Common myeloid progenitor, CD34-positive (primary cell): ENCODE results near the gene STK32B.

Experiments
- CTCF ChIA-PET: fragments of 350-600 bp; sonication (Branson Sonifier 250); formaldehyde crosslinking; loops from one replicate; lab custom pipeline; 2021; ENCODE audit warnings: antibody characterized with exemption; lab: Charles Lee
- POLR2A ChIA-PET: fragments of 350-600 bp; sonication (Branson Sonifier 250); formaldehyde crosslinking; loops from one replicate; lab custom pipeline; 2021; ENCODE audit warnings: antibody characterized with exemption; lab: Charles Lee
- DNase-seq, 3 donors: peaks; one replicate each; pipeline versions ENCODE4 v3.0.0 to v3.0.0-alpha.2; 2013
- H3K27ac ChIP-seq, 2 experiments: 1 replicate in 1 of 2; 2 replicates in 1 of 2; pipeline ENCODE4 v1.7.0; 2013; ENCODE audit warnings: inconsistent platforms in 2 of 2, low read length in 2 of 2, mild to moderate bottlenecking in 2 of 2, low read depth in 1 of 2, moderate library complexity in 1 of 2; ENCODE audit not compliant: severe bottlenecking in 2 of 2, insufficient read depth in 1 of 2, poor library complexity in 1 of 2
- H3K27me3 ChIP-seq, 5 experiments: replicated peaks in 2 of 5; 1 replicate in 3 of 5; 2 replicates in 2 of 5; pipeline versions ENCODE4 v1.6.1 to v1.7.0; 2013; ENCODE audit warnings: low read length in 4 of 5, mild to moderate bottlenecking in 2 of 5, moderate library complexity in 2 of 5, inconsistent platforms in 1 of 5; ENCODE audit not compliant: insufficient read depth in 5 of 5, control insufficient read depth in 4 of 5
- H3K36me3 ChIP-seq, 4 experiments: 1 replicate in 2 of 4; 2 replicates in 2 of 4; pipeline versions ENCODE4 v1.6.1 to v1.7.0; 2013; ENCODE audit warnings: low read length in 3 of 4, control low read depth in 1 of 4, mild to moderate bottlenecking in 1 of 4; ENCODE audit not compliant: control insufficient read depth in 4 of 4, insufficient read depth in 4 of 4
- H3K4me1 ChIP-seq, 4 experiments: 1 replicate in 3 of 4; 2 replicates in 1 of 4; pipeline versions ENCODE4 v1.6.1 to v1.7.1; 2013; ENCODE audit warnings: low read length in 3 of 4, mild to moderate bottlenecking in 3 of 4, control low read depth in 1 of 4, inconsistent platforms in 1 of 4, moderate library complexity in 1 of 4; ENCODE audit not compliant: control insufficient read depth in 4 of 4, insufficient read depth in 4 of 4; ENCODE audit errors: control extremely low read depth in 1 of 4
- H3K4me3 ChIP-seq, 7 experiments: 1 replicate in 4 of 7; 2 replicates in 3 of 7; pipeline versions ENCODE4 v1.5.1 to v1.7.0; 2013; ENCODE audit warnings: mild to moderate bottlenecking in 7 of 7, low read length in 6 of 7, moderate library complexity in 6 of 7, inconsistent platforms in 2 of 7, low read depth in 2 of 7, control low read depth in 1 of 7; ENCODE audit not compliant: insufficient read depth in 4 of 7, control insufficient read depth in 1 of 7; ENCODE audit errors: extremely low read depth in 1 of 7
- H3K9me3 ChIP-seq, 5 experiments: 1 replicate in 4 of 5; 2 replicates in 1 of 5; pipeline versions ENCODE4 v1.6.1 to v1.7.1; 2013; ENCODE audit warnings: low read length in 4 of 5, mild to moderate bottlenecking in 2 of 5, inconsistent platforms in 1 of 5, low read depth in 1 of 5, moderate library complexity in 1 of 5; ENCODE audit not compliant: control insufficient read depth in 4 of 5, insufficient read depth in 2 of 5; ENCODE audit errors: control extremely low read depth in 1 of 5
- WGBS: methylation state at CpG from one replicate; pipeline ENCODE4 v1.1.5; 2013; ENCODE audit not compliant: insufficient coverage; 5-methylcytosine and 5-hydroxymethylcytosine counted together

The STK32B gene

DNA sequence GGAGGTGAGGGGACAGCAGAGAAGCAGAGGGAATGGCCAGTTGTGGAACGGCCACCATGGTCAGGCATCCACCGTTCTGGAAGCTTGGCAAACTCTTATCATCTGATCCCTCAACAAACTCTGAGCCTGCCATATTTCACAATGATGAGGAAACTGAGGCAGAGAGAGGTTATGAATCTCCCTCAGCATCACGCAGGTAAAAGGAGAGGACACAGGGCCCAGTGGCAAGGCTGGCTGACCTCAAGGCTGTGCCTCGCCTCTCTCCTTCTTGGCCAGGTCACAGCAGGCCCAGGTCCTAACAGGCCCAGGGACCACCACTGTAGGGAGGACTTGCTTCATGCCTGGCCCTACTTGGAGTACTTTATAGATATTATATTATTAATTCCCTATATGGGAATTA lies 414.2 kb downstream of the STK32B start:
- Histone ChIP-seq H3K4me3 (no peak overlapping the region), H3K9me3 (no peaks in the 10 kb centered on the region), H3K4me1 (no peaks in the 10 kb centered on the region), H3K27ac (no peak overlapping the region), H3K36me3 (peaks cover 0 to 11% (median under 1%) of the 10 kb centered on the region in 4 experiments), H3K27me3 (no peaks in the 10 kb centered on the region)
- 100% methylated on average over 4 of the region's 4 CpGs for WGBS
- ChIA-PET CTCF (no interaction called here), POLR2A (no interaction called here)
- DNase-seq = no peak

DNA sequence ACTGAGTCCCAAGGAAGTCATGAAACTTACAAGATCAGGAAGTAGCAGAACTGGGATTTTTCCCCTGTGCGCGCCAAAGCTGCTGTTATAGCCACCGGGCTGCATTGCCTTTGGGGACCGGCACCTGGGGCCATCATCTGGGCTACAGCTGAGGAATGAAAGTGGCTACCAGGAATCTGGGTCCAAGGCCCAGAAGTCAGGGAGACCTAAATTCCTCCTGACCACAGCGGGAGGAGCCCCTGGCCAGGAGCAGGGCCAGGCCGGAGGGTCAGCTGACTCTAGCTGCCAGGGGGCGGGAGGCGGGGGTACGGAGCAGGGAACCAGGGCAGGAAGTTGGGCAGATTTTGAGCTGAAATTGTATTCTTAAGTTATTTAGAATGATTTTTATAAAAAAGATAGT lies 414.7 kb downstream of the STK32B start:
- H3K27ac ChIP-seq = no peak overlapping the region
- WGBS = 88% methylated on average over 8 of the region's 9 CpGs
- DNase-seq = no peak
- CTCF ChIA-PET = no interaction called here
- POLR2A ChIA-PET = no interaction called here
- no peaks in the 10 kb centered on the region for H3K9me3 ChIP-seq
- H3K4me3 ChIP-seq = no peak overlapping the region
- H3K4me1 ChIP-seq = no peaks in the 10 kb centered on the region
- H3K36me3 ChIP-seq = peaks cover 0 to 11% (median under 1%) of the 10 kb centered on the region in 4 experiments
- H3K27me3 ChIP-seq = no peaks in the 10 kb centered on the region

DNA sequence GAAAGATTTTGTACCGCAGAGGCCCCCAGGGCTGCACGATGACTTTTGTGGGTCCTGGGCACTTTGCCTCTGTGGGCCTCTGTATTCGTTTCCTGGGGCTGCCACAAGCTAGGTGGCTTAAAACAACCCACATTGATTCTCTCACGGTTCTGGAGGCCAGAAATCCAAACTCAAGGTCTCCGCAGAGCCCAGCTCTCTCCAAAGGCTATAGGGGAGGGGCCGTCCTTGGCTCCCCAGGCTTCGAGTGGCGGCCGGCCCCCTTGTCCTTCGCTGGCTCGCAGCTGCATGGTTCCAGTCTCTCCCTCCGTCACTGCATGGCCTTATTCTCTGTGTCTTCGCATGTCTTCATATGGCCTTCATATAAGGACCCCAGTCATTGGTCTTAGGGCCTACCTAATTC lies 415.8 kb downstream of the STK32B start:
- H3K4me3 ChIP-seq = no peak overlapping the region
- DNase-seq = no peak
- CTCF ChIA-PET = no interaction called here
- no peaks in the 10 kb centered on the region for H3K9me3 ChIP-seq
- H3K27ac ChIP-seq = no peak overlapping the region
- POLR2A ChIA-PET = no interaction called here
- no peaks in the 10 kb centered on the region for H3K4me1 ChIP-seq
- no peaks in the 10 kb centered on the region for H3K27me3 ChIP-seq
- 99% methylated on average over 13 of the region's 13 CpGs for WGBS
- peaks cover 0 to 11% (median under 1%) of the 10 kb centered on the region in 4 experiments for H3K36me3 ChIP-seq

DNA sequence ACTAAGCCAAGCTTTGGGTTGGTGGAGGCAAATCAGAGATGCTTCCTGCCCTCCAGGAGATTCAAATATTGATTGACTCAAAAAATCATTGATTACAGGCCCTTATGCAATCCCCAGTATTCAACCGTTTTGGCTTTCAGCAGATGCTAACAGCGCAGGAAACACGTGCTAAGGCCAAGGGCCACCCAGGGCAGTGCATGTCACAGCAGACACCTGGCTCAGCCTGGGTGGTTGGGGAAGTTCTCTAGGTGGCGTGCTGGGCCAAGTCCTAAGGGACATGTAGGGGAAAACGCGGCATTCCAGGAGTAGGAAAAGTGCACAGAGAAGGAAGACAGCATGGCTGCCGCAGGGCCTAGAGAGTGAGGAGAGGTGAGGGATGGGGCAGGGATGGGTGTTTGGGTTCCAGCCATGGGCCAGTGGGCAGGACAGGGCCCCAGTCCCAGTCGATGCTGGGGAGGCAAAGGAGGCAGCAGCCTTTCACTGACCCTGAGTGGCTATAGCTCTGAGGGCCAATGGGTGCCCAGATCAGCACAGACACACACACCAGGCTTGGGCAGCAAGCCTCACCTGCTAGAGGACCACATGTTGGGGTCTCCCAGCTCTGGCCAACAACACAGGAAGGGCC lies 418.0 kb downstream of the STK32B start:
- CTCF ChIA-PET = interaction anchor here (0.7 kb wide), 1 partner anchor 334 kb away, joined by 3 read pairs; no protein-coding TSS in a partner anchor
- no peak for DNase-seq
- WGBS = 98% methylated on average over 8 of the region's 8 CpGs

DNA sequence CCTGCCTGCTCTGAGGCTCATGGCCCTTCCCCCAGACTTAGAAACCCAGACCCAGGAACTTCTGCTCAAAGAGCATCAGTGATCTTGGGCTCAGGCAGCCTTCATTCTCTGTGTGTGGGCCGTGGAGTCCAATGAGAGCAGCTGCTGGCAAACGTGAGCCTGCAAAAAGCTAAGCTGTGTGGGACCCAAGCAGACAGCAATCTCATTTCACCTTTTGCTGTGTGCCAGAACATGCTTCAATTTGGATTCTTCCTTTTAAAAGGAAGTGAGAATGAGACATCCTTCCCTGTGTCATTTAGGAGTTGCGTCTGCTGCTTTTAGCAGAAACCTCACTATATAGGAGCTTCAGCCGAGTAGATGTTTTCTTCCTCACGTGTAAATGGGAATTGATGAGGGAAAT lies 418.6 kb downstream of the STK32B start:
- H3K27ac ChIP-seq = no peak overlapping the region

More for the DNA sequence above, 418.0 kb downstream of the STK32B start:
- no peak overlapping the region for H3K27ac ChIP-seq
- H3K4me3 ChIP-seq = no peak overlapping the region
- POLR2A ChIA-PET = no interaction called here
- no peaks in the 10 kb centered on the region for H3K27me3 ChIP-seq
- no peaks in the 10 kb centered on the region for H3K4me1 ChIP-seq
- H3K36me3 ChIP-seq = peaks cover 0 to 9% (median under 1%) of the 10 kb centered on the region in 4 experiments
- H3K9me3 ChIP-seq = no peaks in the 10 kb centered on the region

DNA sequence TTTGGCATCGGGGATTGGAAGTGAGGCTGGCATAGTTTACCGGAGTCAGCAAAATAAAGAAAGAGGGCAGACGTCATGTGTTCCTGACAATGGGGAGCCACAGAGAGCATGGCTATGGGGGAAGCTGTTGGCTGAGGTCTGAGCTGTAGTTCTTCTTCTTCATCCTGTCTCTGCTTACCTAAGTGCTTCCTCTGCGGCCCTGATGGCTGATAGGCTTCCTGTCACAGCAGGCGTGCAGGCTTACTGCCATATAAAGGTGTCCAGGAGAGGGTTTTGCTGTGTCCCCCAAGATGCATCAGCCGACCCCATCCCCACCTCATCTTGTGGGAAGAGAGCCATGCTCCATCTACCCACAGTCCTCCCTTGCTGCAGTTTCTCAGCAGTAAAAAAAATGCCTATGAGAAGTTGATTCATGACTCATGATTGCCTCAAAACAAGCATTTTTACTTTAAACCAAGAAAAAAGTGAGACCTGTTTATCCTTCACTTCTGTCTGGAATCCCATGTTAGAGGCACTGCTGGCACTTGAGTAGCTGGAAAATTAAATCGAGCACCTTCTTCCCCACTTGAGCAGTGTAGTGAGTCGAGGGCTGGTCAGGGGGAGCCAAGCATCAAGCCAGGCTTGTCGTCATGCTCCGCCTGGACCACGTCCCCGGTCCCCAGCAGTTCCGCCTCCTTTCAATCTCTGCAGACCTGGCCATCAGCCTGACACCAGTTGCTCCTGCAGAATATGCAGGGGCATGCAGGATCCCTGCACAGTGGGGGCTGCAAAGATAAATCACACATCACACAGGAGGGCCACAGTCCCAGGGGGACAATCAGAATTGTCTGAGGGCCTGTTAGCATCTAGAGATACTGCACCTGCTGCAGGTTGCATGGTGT lies 419.3 kb downstream of the STK32B start:
- Histone ChIP-seq H3K4me1 (no peaks in the 10 kb centered on the region), H3K9me3 (no peaks in the 10 kb centered on the region), H3K4me3 (no peak overlapping the region), H3K27me3 (no peaks in the 10 kb centered on the region), H3K27ac (no peak overlapping the region), H3K36me3 (peaks cover 0 to 9% (median 2%) of the 10 kb centered on the region in 4 experiments)
- ChIA-PET POLR2A (no interaction called here), CTCF (no interaction called here)
- peak in 1 of 3 donors; percentile 4 for DNase-seq
- 90% methylated on average over 12 of the region's 13 CpGs for WGBS

More for the DNA sequence above, 418.6 kb downstream of the STK32B start:
- Histone ChIP-seq H3K9me3 (no peaks in the 10 kb centered on the region), H3K4me1 (no peaks in the 10 kb centered on the region), H3K27me3 (no peaks in the 10 kb centered on the region), H3K36me3 (peaks cover 0 to 9% (median 2%) of the 10 kb centered on the region in 4 experiments), H3K4me3 (no peak overlapping the region)
- no peak for DNase-seq
- ChIA-PET POLR2A (no interaction called here), CTCF (interaction anchor here (0.7 kb wide), 1 partner anchor 333 kb away, joined by 3 read pairs; no protein-coding TSS in a partner anchor)
- 100% methylated on average over 5 of the region's 5 CpGs for WGBS

DNA sequence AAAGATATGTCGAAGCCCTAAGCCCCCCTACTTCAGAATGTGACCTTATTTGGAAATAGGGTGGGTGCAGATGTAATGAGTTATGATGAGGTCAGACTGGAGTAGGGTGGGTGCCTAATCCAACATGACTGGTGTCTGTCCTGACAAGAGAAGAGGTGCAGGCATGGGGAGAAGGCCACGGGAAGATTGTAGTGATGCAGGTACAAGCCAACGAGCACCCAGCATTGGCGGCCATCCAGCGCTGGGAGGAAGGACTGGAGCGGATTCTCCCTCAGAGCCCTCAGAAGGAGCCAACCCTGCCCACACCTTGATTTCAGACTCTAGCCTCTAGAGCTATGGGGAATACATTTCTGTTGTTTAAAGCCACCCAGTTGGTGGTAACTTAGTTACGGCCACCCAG lies 419.9 kb downstream of the STK32B start:
- ChIA-PET CTCF (no interaction called here), POLR2A (no interaction called here)
- Histone ChIP-seq H3K27ac (no peak overlapping the region), H3K27me3 (no peaks in the 10 kb centered on the region), H3K4me3 (no peak overlapping the region), H3K9me3 (no peaks in the 10 kb centered on the region), H3K4me1 (no peaks in the 10 kb centered on the region), H3K36me3 (peaks cover 0 to 9% (median 2%) of the 10 kb centered on the region in 4 experiments)
- 94% methylated on average over 6 of the region's 7 CpGs for WGBS
- no peak for DNase-seq
